Ovary (tissue), 9 donors: ENCODE results near the gene LIME1. TPM values are rescaled to one million over a fixed set of nuclear protein-coding genes. Genes with fewer than 3 reads are reported as not detected.

Experiments
- DNase-seq, 5 donors: peaks; one replicate each; pipeline ENCODE4 v3.0.0-alpha.2; 2019 to 2020
- H3K27ac ChIP-seq, 2 donors: fragments of 200-600 bp; one replicate each; pipeline versions ENCODE4 v1.5.1 to v1.8.0; 2019 to 2022
- H3K27me3 ChIP-seq: fragments of 200-600 bp; one replicate; pipeline ENCODE4 v1.8.0; 2022
- H3K36me3 ChIP-seq: fragments of 200-600 bp; sonication (generic); one replicate; pipeline ENCODE4 v1.5.1; 2019
- H3K4me1 ChIP-seq: one replicate; pipeline ENCODE4 v1.8.1; 2013; ENCODE audit warnings: mild to moderate bottlenecking, moderate library complexity; ENCODE audit not compliant: insufficient read depth
- H3K4me3 ChIP-seq: fragments of 200-600 bp; sonication (generic); one replicate; pipeline ENCODE4 v1.5.1; 2017
- H3K9me3 ChIP-seq, 2 donors: fragments of 200-600 bp in 1 of 2; sonication (generic) in 1 of 2; one replicate each; pipeline versions ENCODE4 v1.5.1 to v1.8.1; 2013 to 2019; ENCODE audit warnings: mild to moderate bottlenecking in 1 of 2, moderate library complexity in 1 of 2
- EP300 ChIP-seq: sonication (generic); formaldehyde crosslinking; IDR thresholded peaks from one replicate; pipeline ENCODE4 v1.6.1; 2017; ENCODE audit warnings: antibody characterized with exemption
- POLR2A ChIP-seq: fragments of 450-650 bp; IDR thresholded peaks from one replicate; pipeline ENCODE4 v1.6.1; 2017; ENCODE audit warnings: antibody characterized with exemption, mild to moderate bottlenecking, moderate library complexity
- WGBS, 3 donors: extraction: QIAGEN DNeasy Blood & Tissue Kit in 1 of 3; methylation state at CpG; one replicate each; pipeline versions ENCODE4 v1.1.5 to v1.1.7; 2013 to 2017; 5-methylcytosine and 5-hydroxymethylcytosine counted together
- intact Hi-C, 4 donors: fragments of 100-400 bp; cut with DNase I; formaldehyde crosslinking; loops; one replicate each; pipeline versions ENCODE4 v1.11.0 to v1.15.1; 2022 to 2023
- polyA plus RNA-seq, 2 donors: library from polyadenylated mRNA; stranded (reverse); fragments of 200-250 nt in 1 of 2; fragments of 350-450 nt in 1 of 2; fragmentation: Illumina TruSeq in 1 of 2; extraction: RNeasy Lipid Tissue Mini Kit (QIAGEN cat#74804) in 1 of 2; gene quantifications; one replicate each; pipeline ENCODE4 v1.2.3, GENCODE V29; 2013 to 2014
- total RNA-seq, 7 donors: library from RNA; depleted of rRNA in 2 of 7; stranded (reverse); fragments of >200 nt in 2 of 7; fragmentation: NEBNext Ultra II Directional in 3 of 7; extraction: Animal tissue kit (Norgen Biotek cat#: 25700) in 3 of 7; gene quantifications; one replicate each; pipeline versions ENCODE4 v1.1.0 to v1.2.4, GENCODE V29; 2016 to 2023
- TF ChIP-seq, protein P1 (sequence below), 3 donors: fragments of 450-650 bp in 2 of 3; fragments of 200-600 bp in 1 of 3; IDR thresholded peaks; one replicate each; pipeline versions ENCODE4 v1.5.1 to v1.8.0; 2016 to 2022; ENCODE audit warnings: antibody characterized with exemption in 3 of 3, mild to moderate bottlenecking in 1 of 3
- donor health status: DM: no; HTN: no; CAD: no; lungs with moderate emphysema.
- donor health status: DM: no; HTN: no; CAD: no.
- donor health status: Bipolar disorder and iron deficiency.
- donor health status: DM: yes; HTN: yes; CAD: no.
- donor health status: DM: no; HTN: no; CAD: no.
- donor health status: DM: yes; HTN: yes; CAD: no.

The LIME1 gene
- total and polyA plus RNA-seq, 9 donors = 0.15 to 21.6 (median 13.7) TPM

- peak; percentile 85 to 95 (median 90) for DNase-seq
- H3K9me3 ChIP-seq = no peaks in the 10 kb centered on the region
- H3K4me3 ChIP-seq = peak within 1 kb of the TSS; percentile 83
- intact Hi-C loops = loop anchor here in 1 of 4 donors (2.0 kb wide), 1 partner anchor 31 kb away; the partner anchor contains the start of gene SLC2A4RG
- TF ChIP-seq, protein P1, sequence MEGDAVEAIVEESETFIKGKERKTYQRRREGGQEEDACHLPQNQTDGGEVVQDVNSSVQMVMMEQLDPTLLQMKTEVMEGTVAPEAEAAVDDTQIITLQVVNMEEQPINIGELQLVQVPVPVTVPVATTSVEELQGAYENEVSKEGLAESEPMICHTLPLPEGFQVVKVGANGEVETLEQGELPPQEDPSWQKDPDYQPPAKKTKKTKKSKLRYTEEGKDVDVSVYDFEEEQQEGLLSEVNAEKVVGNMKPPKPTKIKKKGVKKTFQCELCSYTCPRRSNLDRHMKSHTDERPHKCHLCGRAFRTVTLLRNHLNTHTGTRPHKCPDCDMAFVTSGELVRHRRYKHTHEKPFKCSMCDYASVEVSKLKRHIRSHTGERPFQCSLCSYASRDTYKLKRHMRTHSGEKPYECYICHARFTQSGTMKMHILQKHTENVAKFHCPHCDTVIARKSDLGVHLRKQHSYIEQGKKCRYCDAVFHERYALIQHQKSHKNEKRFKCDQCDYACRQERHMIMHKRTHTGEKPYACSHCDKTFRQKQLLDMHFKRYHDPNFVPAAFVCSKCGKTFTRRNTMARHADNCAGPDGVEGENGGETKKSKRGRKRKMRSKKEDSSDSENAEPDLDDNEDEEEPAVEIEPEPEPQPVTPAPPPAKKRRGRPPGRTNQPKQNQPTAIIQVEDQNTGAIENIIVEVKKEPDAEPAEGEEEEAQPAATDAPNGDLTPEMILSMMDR (IDR thresholded peaks at IDR 0.05) = peak in 1 of 3 donors; percentile 8
- peak; percentile 38 for TF ChIP-seq POLR2A
- no peak for TF ChIP-seq EP300
- peaks cover 8% of the 10 kb centered on the region for H3K4me1 ChIP-seq
- peak within 1 kb of the TSS; percentile 50 to 88 for H3K27ac ChIP-seq
- no peaks in the 10 kb centered on the region for H3K27me3 ChIP-seq
- H3K36me3 ChIP-seq = peaks cover 2% of the 10 kb centered on the region
- 0% methylated on average over 50 to 98 of the region's 98 CpGs for WGBS, 3 donors
These were observed 28.7 kb upstream of the LIME1 start, which contains the start of the genes ARFRP1 and ZGPAT for GRCh38 chr20:63707558-63708300. Gene ARFRP1, minus strand, starts transcription at chr20:63707976. Its CDS starts 885 bp downstream, at chr20:63707091. Gene ZGPAT, plus strand, starts transcription at chr20:63708039. Its CDS starts 542 bp downstream, at chr20:63708581.

GRCh38 chr20:63708301-63709148 is 27.9 kb upstream of the LIME1 start:
- DNase-seq = peak in 3 of 5 donors; percentile 14 to 46 (median 22)
- H3K27ac ChIP-seq = peak overlapping the region in 1 of 2 donors; percentile 88
- TF ChIP-seq, protein P1 (IDR thresholded peaks at IDR 0.05) = no peak
- TF ChIP-seq EP300 (no peak), POLR2A (no peak)
- H3K36me3 ChIP-seq = peaks cover 2% of the 10 kb centered on the region
- peak overlapping the region; percentile 83 for H3K4me3 ChIP-seq
- 17 to 20% (median 20%) methylated on average over 60 to 67 of the region's 67 CpGs for WGBS, 3 donors
- intact Hi-C loops = loop anchor here in 1 of 4 donors (2.0 kb wide), 1 partner anchor 30 kb away; the partner anchor contains the start of gene SLC2A4RG
- H3K9me3 ChIP-seq = no peaks in the 10 kb centered on the region
- peaks cover 8% of the 10 kb centered on the region for H3K4me1 ChIP-seq
- no peaks in the 10 kb centered on the region for H3K27me3 ChIP-seq

DNA sequence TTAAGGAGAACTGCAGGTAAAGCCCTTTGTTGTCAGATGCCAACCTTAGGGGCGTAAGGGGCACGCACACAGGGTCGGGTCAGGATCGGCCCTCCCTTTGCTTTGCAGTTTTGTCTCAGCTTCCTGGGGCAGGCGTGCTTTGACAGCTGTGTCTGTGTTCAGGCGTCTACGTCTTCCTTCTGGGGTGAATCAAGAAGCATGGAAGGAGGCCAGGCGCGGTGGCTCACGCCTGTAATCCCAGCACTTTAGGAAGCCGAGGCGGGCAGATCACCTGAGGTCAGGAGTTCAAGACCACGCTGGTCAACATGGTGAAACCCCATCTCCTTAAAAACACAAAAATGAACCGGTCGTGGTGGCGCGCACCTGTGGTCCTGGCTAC is 27.3 kb upstream of the LIME1 start:
- 80 to 90% (median 84%) methylated on average over 17 of the region's 17 CpGs for WGBS, 3 donors
- Histone ChIP-seq H3K9me3 (no peaks in the 10 kb centered on the region), H3K4me1 (peaks cover 8% of the 10 kb centered on the region), H3K4me3 (no peak overlapping the region), H3K27me3 (no peaks in the 10 kb centered on the region), H3K36me3 (peaks cover 2% of the 10 kb centered on the region), H3K27ac (no peak overlapping the region)
- intact Hi-C loops = loop anchor here in 1 of 4 donors (2.0 kb wide), 1 partner anchor 30 kb away; the partner anchor contains the start of gene SLC2A4RG
- peak in 3 of 5 donors; percentile 17 to 37 (median 30) for DNase-seq
- TF ChIP-seq, protein P1 (IDR thresholded peaks at IDR 0.05) = no peak
- TF ChIP-seq EP300 = no peak
- TF ChIP-seq POLR2A = no peak

GRCh38 chr20:63711085-63711645 is 25.3 kb upstream of the LIME1 start:
- Histone ChIP-seq H3K36me3 (peaks cover 2% of the 10 kb centered on the region), H3K4me1 (peaks cover 8% of the 10 kb centered on the region), H3K27me3 (no peaks in the 10 kb centered on the region), H3K27ac (no peak overlapping the region), H3K9me3 (peaks cover 0 to 3% of the 10 kb centered on the region in 2 donors), H3K4me3 (no peak overlapping the region)
- intact Hi-C loops = no loop called here
- WGBS, 3 donors = 80 to 82% (median 81%) methylated on average over 12 of the region's 12 CpGs
- TF ChIP-seq, protein P1 (IDR thresholded peaks at IDR 0.05) = no peak
- no peak for TF ChIP-seq POLR2A
- TF ChIP-seq EP300 = no peak
- DNase-seq = peak in 1 of 5 donors; percentile 14
